Measurements from ENCODE around the gene DAPK1.

The DAPK1 gene

DNA sequence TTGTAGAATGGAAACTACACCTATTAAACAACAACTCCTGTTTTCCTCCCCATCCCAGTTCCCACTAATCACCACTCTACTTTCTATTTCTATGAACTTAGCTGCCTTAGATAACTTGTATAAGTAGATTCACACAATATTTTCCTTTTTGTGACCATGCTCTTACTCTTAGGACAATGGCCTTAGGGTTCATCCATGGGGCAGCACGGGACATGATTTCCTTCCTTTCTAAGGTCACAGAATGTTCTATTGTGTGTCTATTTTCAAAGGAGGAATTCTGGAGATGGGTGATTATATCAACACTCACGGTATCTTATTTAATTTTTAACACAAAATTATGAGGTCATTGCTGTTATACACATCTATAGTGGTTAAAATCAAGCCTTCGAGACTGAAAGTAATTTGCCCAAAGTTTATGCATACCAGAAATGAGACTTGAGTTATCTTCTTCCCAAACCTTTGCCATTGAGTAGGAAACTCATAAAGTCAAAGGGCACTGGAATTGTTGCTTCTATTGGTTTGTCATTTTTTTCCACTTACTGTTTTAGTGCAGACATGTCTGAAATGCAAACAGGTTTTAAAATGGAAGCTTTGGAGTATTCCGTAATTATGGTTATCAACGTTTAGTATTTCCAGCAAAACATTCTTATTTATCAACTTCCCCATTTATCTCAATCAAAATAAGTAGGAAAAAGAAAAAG, 251.8 kb downstream of the DAPK1 start:
- H3K27me3 ChIP-seq (ENCODE audit: insufficient read depth, poor library complexity, severe bottlenecking) = no peaks in the 10 kb centered on the region

DNA sequence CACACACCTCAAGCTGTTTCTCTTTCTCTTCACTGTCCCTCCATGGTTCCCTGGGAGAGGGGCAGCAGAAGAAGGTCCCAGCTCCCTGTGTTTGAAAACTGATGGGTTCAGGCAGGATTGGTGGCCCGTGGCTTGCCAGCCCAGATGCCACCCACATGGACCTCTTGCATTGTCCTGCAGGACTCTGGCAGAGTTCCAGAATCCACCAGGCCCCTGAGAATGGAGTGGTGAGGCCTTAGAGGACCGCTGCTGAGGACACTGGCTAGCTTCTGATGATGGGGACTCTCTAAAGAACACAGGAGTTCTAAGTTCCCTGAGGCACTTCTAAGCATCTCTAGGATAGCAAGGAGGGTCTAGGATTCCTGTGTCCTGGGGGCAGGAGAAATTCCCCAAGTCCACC, 253.1 kb downstream of the DAPK1 start:
- Histone ChIP-seq H3K4me1 (ENCODE audit: insufficient read depth, poor library complexity, severe bottlenecking) (no peaks in the 10 kb centered on the region), H3K36me3 (ENCODE audit: low read depth) (no peaks in the 10 kb centered on the region), H3K9me3 (ENCODE audit: severe bottlenecking) (no peaks in the 10 kb centered on the region), H3K4me3 (ENCODE audit: severe bottlenecking) (no peak overlapping the region), H3K27ac (ENCODE audit: poor library complexity, severe bottlenecking) (no peak overlapping the region), H3K27me3 (ENCODE audit: insufficient read depth, poor library complexity, severe bottlenecking) (no peaks in the 10 kb centered on the region)
- ATAC-seq (ENCODE audit: low read depth) (no peak), DNase-seq (ENCODE audit: low spot score) (no peak)
- TF ChIP-seq, protein P1, sequence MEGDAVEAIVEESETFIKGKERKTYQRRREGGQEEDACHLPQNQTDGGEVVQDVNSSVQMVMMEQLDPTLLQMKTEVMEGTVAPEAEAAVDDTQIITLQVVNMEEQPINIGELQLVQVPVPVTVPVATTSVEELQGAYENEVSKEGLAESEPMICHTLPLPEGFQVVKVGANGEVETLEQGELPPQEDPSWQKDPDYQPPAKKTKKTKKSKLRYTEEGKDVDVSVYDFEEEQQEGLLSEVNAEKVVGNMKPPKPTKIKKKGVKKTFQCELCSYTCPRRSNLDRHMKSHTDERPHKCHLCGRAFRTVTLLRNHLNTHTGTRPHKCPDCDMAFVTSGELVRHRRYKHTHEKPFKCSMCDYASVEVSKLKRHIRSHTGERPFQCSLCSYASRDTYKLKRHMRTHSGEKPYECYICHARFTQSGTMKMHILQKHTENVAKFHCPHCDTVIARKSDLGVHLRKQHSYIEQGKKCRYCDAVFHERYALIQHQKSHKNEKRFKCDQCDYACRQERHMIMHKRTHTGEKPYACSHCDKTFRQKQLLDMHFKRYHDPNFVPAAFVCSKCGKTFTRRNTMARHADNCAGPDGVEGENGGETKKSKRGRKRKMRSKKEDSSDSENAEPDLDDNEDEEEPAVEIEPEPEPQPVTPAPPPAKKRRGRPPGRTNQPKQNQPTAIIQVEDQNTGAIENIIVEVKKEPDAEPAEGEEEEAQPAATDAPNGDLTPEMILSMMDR (IDR thresholded peaks at IDR 0.05; ENCODE audit: poor library complexity, severe bottlenecking) = no peak

More for the DNA sequence above, 251.8 kb downstream of the DAPK1 start:
- TF ChIP-seq, protein P1 (IDR thresholded peaks at IDR 0.05; ENCODE audit: poor library complexity, severe bottlenecking) = no peak
- Histone ChIP-seq H3K4me3 (ENCODE audit: severe bottlenecking) (no peak overlapping the region), H3K36me3 (ENCODE audit: low read depth) (no peaks in the 10 kb centered on the region), H3K27ac (ENCODE audit: poor library complexity, severe bottlenecking) (no peak overlapping the region), H3K4me1 (ENCODE audit: insufficient read depth, poor library complexity, severe bottlenecking) (no peaks in the 10 kb centered on the region), H3K9me3 (ENCODE audit: severe bottlenecking) (no peaks in the 10 kb centered on the region)
- no peak for DNase-seq (ENCODE audit: low spot score)
- ATAC-seq (ENCODE audit: low read depth) = no peak

DNA sequence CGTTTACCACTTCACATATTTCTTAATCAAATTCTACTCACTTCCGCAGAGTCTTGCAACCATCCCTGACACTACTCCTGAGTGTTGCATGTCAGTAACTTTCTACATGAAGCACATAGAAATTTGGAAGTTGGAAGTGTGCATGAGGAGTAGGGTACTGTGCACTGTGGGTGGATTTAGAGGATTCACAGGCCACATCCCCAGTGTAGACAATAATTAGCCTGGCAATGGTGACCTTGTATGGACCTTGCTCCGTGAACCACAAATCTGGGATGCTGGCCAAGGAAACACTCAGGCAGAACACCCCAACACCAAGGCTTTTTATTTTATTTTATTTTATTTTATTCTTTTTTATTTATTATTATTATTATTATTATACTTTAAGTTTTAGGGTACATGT, 253.8 kb downstream of the DAPK1 start:
- Histone ChIP-seq H3K4me1 (ENCODE audit: insufficient read depth, poor library complexity, severe bottlenecking) (no peaks in the 10 kb centered on the region), H3K4me3 (ENCODE audit: severe bottlenecking) (no peak overlapping the region), H3K27ac (ENCODE audit: poor library complexity, severe bottlenecking) (no peak overlapping the region), H3K27me3 (ENCODE audit: insufficient read depth, poor library complexity, severe bottlenecking) (no peaks in the 10 kb centered on the region), H3K9me3 (ENCODE audit: severe bottlenecking) (no peaks in the 10 kb centered on the region), H3K36me3 (ENCODE audit: low read depth) (no peaks in the 10 kb centered on the region)
- no peak for ATAC-seq (ENCODE audit: low read depth)
- no peak for DNase-seq (ENCODE audit: low spot score)
- TF ChIP-seq, protein P1 (IDR thresholded peaks at IDR 0.05; ENCODE audit: poor library complexity, severe bottlenecking) = no peak

DNA sequence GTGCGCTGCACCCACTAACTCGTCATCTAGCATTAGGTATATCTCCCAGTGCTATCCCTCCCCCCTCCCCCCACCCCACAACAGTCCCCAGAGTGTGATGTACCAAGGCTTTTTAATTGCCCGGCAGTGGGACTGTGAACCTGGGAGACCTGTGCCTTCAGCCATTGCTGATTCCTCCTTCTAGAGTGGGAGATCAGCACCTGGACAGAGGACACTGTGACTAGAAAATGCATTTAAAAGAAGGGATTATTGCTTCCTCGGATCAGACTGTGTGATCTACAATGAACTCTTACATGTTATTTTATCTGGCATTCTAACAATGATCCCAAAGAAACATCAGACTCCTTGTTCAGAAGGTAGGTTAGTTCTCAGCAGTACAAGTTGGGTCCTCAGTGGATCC, 254.2 kb downstream of the DAPK1 start:
- Histone ChIP-seq H3K27ac (ENCODE audit: poor library complexity, severe bottlenecking) (no peak overlapping the region), H3K27me3 (ENCODE audit: insufficient read depth, poor library complexity, severe bottlenecking) (no peaks in the 10 kb centered on the region), H3K9me3 (ENCODE audit: severe bottlenecking) (no peaks in the 10 kb centered on the region), H3K36me3 (ENCODE audit: low read depth) (no peaks in the 10 kb centered on the region), H3K4me3 (ENCODE audit: severe bottlenecking) (no peak overlapping the region), H3K4me1 (ENCODE audit: insufficient read depth, poor library complexity, severe bottlenecking) (no peaks in the 10 kb centered on the region)
- TF ChIP-seq, protein P1 (IDR thresholded peaks at IDR 0.05; ENCODE audit: poor library complexity, severe bottlenecking) = no peak
- DNase-seq (ENCODE audit: low spot score) (no peak), ATAC-seq (ENCODE audit: low read depth) (no peak)

DNA sequence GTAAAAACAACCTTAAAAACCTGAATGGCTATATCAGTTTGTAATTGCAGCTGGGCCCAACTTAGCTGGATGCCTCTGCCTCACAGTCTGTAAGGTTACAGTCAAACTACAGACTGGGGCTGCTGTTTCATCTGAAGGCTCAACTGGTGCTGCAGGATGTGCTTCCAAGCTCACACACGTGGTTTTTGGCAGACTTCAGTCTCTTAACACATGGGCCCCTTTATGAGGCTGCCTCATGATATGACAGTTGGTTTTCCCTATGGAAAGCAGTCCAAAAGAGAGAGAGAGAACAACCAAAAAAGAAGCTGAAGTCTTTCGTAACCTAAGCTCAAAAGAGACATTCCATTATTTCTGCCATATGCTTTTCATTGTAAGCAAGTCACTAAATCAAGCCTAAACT, 255.6 kb downstream of the DAPK1 start:
- Histone ChIP-seq H3K9me3 (ENCODE audit: severe bottlenecking) (no peaks in the 10 kb centered on the region), H3K36me3 (ENCODE audit: low read depth) (no peaks in the 10 kb centered on the region), H3K4me3 (ENCODE audit: severe bottlenecking) (no peak overlapping the region), H3K27me3 (ENCODE audit: insufficient read depth, poor library complexity, severe bottlenecking) (no peaks in the 10 kb centered on the region), H3K27ac (ENCODE audit: poor library complexity, severe bottlenecking) (no peak overlapping the region), H3K4me1 (ENCODE audit: insufficient read depth, poor library complexity, severe bottlenecking) (no peaks in the 10 kb centered on the region)
- DNase-seq (ENCODE audit: low spot score) = no peak
- TF ChIP-seq, protein P1 (IDR thresholded peaks at IDR 0.05; ENCODE audit: poor library complexity, severe bottlenecking) = no peak
- ATAC-seq (ENCODE audit: low read depth) = no peak

Measured in RWPE2 (cell line).